CD4-positive, CD25-positive, alpha-beta regulatory T cell (primary cell): ENCODE measurements around the gene GAPT. TPM values are rescaled to one million over a fixed set of nuclear protein-coding genes. Genes with fewer than 3 reads are reported as not detected.
A peak's percentile ranks its signal among the peaks of the same experiment; 100 is the strongest.

Experiments
- ATAC-seq, 2 donors: fragments of 150-1000 bp; cut with Tn5 transposase; one replicate each; pipeline ENCODE4 v1.10.0; 2021; ENCODE audit warnings: low read depth in 2 of 2, moderate number of reproducible peaks in 2 of 2, moderate library complexity in 1 of 2
- DNase-seq, 3 donors: peaks; one replicate each; pipeline versions ENCODE4 v3.0.0 to v3.0.0-alpha.2; 2012 to 2022; ENCODE audit warnings: mixed read lengths in 1 of 3
- H3K27ac ChIP-seq: one replicate; pipeline ENCODE4 v1.7.0; 2013; ENCODE audit warnings: mild to moderate bottlenecking, low read length; ENCODE audit not compliant: insufficient read depth, poor library complexity, severe bottlenecking
- H3K27me3 ChIP-seq: one replicate; pipeline ENCODE4 v1.7.0; 2013; ENCODE audit warnings: low read length; ENCODE audit not compliant: control insufficient read depth, insufficient read depth
- H3K36me3 ChIP-seq: one replicate; pipeline ENCODE4 v1.7.0; 2013; ENCODE audit warnings: mild to moderate bottlenecking, low read length, moderate library complexity; ENCODE audit not compliant: control insufficient read depth, insufficient read depth
- H3K4me1 ChIP-seq: 2 replicates; pipeline ENCODE4 v1.7.0; 2013; ENCODE audit warnings: mild to moderate bottlenecking, low read length; ENCODE audit not compliant: insufficient read depth, control insufficient read depth, poor library complexity, severe bottlenecking
- H3K4me3 ChIP-seq: one replicate; pipeline ENCODE4 v1.7.0; 2013; ENCODE audit warnings: low read depth, mild to moderate bottlenecking, low read length, moderate library complexity
- H3K9me3 ChIP-seq, 2 experiments: 1 replicate in 1 of 2; 2 replicates in 1 of 2; pipeline ENCODE4 v1.7.0; 2013; ENCODE audit warnings: low read length in 2 of 2, mild to moderate bottlenecking in 1 of 2, moderate library complexity in 1 of 2; ENCODE audit not compliant: control insufficient read depth in 2 of 2
- H3K27ac Mint-ChIP-seq, 3 donors: one replicate each; pipeline ENCODE4 v1.8.0; 2020 to 2022; ENCODE audit warnings: mild to moderate bottlenecking in 3 of 3, mixed read lengths in 3 of 3, moderate library complexity in 2 of 3
- H3K27me3 Mint-ChIP-seq: one replicate; pipeline ENCODE4 v1.8.0; 2022; ENCODE audit warnings: mild to moderate bottlenecking, mixed read lengths
- H3K36me3 Mint-ChIP-seq: one replicate; pipeline ENCODE4 v1.8.0; 2020; ENCODE audit warnings: mixed read lengths
- H3K4me1 Mint-ChIP-seq, 4 donors: one replicate each; pipeline ENCODE4 v1.8.0; 2020 to 2022; ENCODE audit warnings: mixed read lengths in 4 of 4, mild to moderate bottlenecking in 1 of 4
- H3K4me3 Mint-ChIP-seq, 4 donors: one replicate each; pipeline ENCODE4 v1.8.0; 2020 to 2022; ENCODE audit warnings: mild to moderate bottlenecking in 4 of 4, mixed read lengths in 4 of 4, moderate library complexity in 3 of 4
- H3K9me3 Mint-ChIP-seq, 7 donors: one replicate each; pipeline ENCODE4 v1.8.0; 2020 to 2022; ENCODE audit warnings: mixed read lengths in 7 of 7, mild to moderate bottlenecking in 3 of 7, moderate library complexity in 2 of 7
- polyA plus RNA-seq, 4 donors: library from polyadenylated mRNA; unstranded; fragments of 300-500 nt; fragmentation: Illumina TruSeq; gene quantifications; one replicate each; pipeline ENCODE4 v1.2.3, GENCODE V29; 2021
- total RNA-seq: library from RNA; stranded (reverse); gene quantifications from one replicate; pipeline ENCODE4 v1.2.3, GENCODE V29; 2022

Gene GAPT
- total and polyA plus RNA-seq, 5 donors from 2014 or later, result 0.15 to 1.3 (median 0.69) TPM; not detected in 1

DNA sequence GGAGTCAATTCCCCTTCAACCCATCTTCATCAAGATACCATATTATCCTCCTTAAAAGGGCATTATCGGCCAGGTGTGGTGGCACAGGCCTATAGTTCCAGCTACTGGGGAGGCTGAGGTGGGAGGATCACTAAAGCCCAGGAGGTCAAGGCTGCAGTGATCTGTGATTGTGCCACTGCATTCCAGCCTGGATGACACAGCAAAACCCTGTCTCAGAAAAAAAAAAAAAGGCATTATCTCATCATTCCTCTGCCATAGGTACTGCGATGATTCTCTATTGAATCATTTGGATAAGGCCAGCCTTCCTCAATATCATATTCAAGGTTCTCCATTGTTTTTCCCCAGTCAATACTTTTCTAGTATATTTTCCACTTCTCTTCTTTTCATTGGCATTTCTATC, 52.5 kb downstream of the GAPT start:
- Mint-ChIP-seq H3K9me3 (peaks cover 2 to 11% (median 3%) of the 10 kb centered on the region in 7 donors), H3K36me3 (no peaks in the 10 kb centered on the region), H3K4me1 (peaks cover 0 to 2% (median 0%) of the 10 kb centered on the region in 4 donors), H3K4me3 (no peak overlapping the region), H3K27ac (no peak overlapping the region), H3K27me3 (no peaks in the 10 kb centered on the region)
- H3K27ac ChIP-seq, result no peak overlapping the region
- no peaks in the 10 kb centered on the region for H3K27me3 ChIP-seq
- H3K36me3 ChIP-seq, result no peaks in the 10 kb centered on the region
- no peak overlapping the region for H3K4me3 ChIP-seq
- no peak for DNase-seq
- H3K4me1 ChIP-seq, result no peaks in the 10 kb centered on the region
- ATAC-seq, result no peak
- H3K9me3 ChIP-seq, result no peaks in the 10 kb centered on the region

GRCh38 chr5:58544195-58544594, 53.0 kb downstream of the GAPT start:
- no peaks in the 10 kb centered on the region for H3K36me3 ChIP-seq
- Mint-ChIP-seq H3K4me1 (peaks cover 0 to 2% (median 0%) of the 10 kb centered on the region in 4 donors), H3K4me3 (no peak overlapping the region), H3K9me3 (peaks cover 0 to 7% (median 3%) of the 10 kb centered on the region in 7 donors), H3K27me3 (no peaks in the 10 kb centered on the region), H3K36me3 (no peaks in the 10 kb centered on the region), H3K27ac (peak overlapping the region in 1 of 3 donors; percentile 11)
- no peak overlapping the region for H3K4me3 ChIP-seq
- H3K27ac ChIP-seq, result no peak overlapping the region
- DNase-seq (no peak), ATAC-seq (no peak)
- H3K27me3 ChIP-seq, result no peaks in the 10 kb centered on the region
- no peaks in the 10 kb centered on the region for H3K9me3 ChIP-seq
- H3K4me1 ChIP-seq, result no peaks in the 10 kb centered on the region

GRCh38 chr5:58544926-58545325, 53.7 kb downstream of the GAPT start:
- Histone ChIP-seq H3K27ac (no peak overlapping the region), H3K4me3 (no peak overlapping the region), H3K27me3 (no peaks in the 10 kb centered on the region), H3K36me3 (no peaks in the 10 kb centered on the region), H3K9me3 (no peaks in the 10 kb centered on the region), H3K4me1 (no peaks in the 10 kb centered on the region)
- H3K27ac Mint-ChIP-seq, result no peak overlapping the region
- DNase-seq (no peak), ATAC-seq (no peak)
- H3K27me3 Mint-ChIP-seq, result no peaks in the 10 kb centered on the region
- H3K36me3 Mint-ChIP-seq, result no peaks in the 10 kb centered on the region
- H3K4me1 Mint-ChIP-seq, result peaks cover 0 to 2% (median 0%) of the 10 kb centered on the region in 4 donors
- H3K4me3 Mint-ChIP-seq, result no peak overlapping the region
- peaks cover 0 to 5% (median 3%) of the 10 kb centered on the region in 7 donors for H3K9me3 Mint-ChIP-seq

DNA sequence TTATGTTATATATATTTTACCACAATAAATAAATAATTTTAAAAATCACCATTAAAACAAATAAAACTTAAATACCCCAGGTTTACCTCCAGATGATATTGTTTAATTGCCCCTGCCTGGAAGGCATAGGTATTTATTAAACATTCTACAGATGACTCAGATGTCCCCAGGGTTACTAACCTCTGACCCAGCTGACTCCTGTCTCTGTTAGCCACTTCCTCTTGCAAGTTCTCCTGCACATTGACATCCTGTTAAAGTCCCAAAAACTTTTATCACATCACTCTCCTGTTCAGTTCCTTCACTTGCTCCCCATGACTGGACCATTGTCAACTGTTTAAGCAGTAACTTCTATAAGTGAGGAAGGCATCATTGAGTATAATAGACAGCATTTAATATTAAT, 54.7 kb downstream of the GAPT start:
- Mint-ChIP-seq H3K4me3 (no peak overlapping the region), H3K4me1 (peaks cover 0 to 2% (median 0%) of the 10 kb centered on the region in 4 donors), H3K9me3 (peaks cover 0 to 5% (median 3%) of the 10 kb centered on the region in 7 donors), H3K27ac (no peak overlapping the region), H3K27me3 (no peaks in the 10 kb centered on the region), H3K36me3 (no peaks in the 10 kb centered on the region)
- Histone ChIP-seq H3K27ac (no peak overlapping the region), H3K27me3 (no peaks in the 10 kb centered on the region), H3K9me3 (no peaks in the 10 kb centered on the region), H3K4me1 (no peaks in the 10 kb centered on the region), H3K4me3 (no peak overlapping the region), H3K36me3 (no peaks in the 10 kb centered on the region)
- DNase-seq, result peak in 1 of 3 donors; percentile 0
- ATAC-seq, result no peak

Other genes with a start within 250 kb of the GAPT start
- 15.8 TPM for gene PLK2, start 31.3 kb upstream of the GAPT start, total RNA-seq
- 1 to 10 TPM in 2 of 4 donors, not detected in 2; 1.4 to 1.8 TPM for gene PLK2, start 31.3 kb upstream of the GAPT start, polyA plus RNA-seq
- gene RAB3C, start 91.6 kb downstream of the GAPT start, total RNA-seq, result not detected
- not detected for gene RAB3C, start 91.6 kb downstream of the GAPT start, polyA plus RNA-seq